Effector memory CD4-positive, alpha-beta T cell (primary cell): ENCODE measurements around the gene CALY.
A peak's percentile ranks its signal among the peaks of the same experiment; 100 is the strongest.
"Not testable (repeated sequence)": the region's sequence is repeated elsewhere in the genome, so short reads cannot be mapped to it uniquely, and the experiment has no call there.

Experiments
- DNase-seq, 3 donors: peaks; one replicate each; pipeline ENCODE4 v3.0.0-alpha.2; 2020
- H3K27ac ChIP-seq: 2 replicates; pipeline ENCODE4 v1.7.0; 2013; ENCODE audit warnings: mild to moderate bottlenecking, low read length, moderate library complexity; ENCODE audit not compliant: insufficient read depth, poor library complexity, severe bottlenecking
- H3K27me3 ChIP-seq: replicated peaks from 2 replicates; pipeline ENCODE4 v1.7.0; 2013; ENCODE audit warnings: mild to moderate bottlenecking, low read length; ENCODE audit not compliant: insufficient read depth, control insufficient read depth, poor library complexity, severe bottlenecking
- H3K36me3 ChIP-seq: 2 replicates; pipeline ENCODE4 v1.7.0; 2013; ENCODE audit warnings: mild to moderate bottlenecking, low read length, moderate library complexity; ENCODE audit not compliant: control insufficient read depth, insufficient read depth
- H3K4me1 ChIP-seq: 2 replicates; pipeline ENCODE4 v1.7.0; 2013; ENCODE audit warnings: low read length, mild to moderate bottlenecking; ENCODE audit not compliant: control insufficient read depth, insufficient read depth, poor library complexity, severe bottlenecking
- H3K4me3 ChIP-seq: 2 replicates; pipeline ENCODE4 v1.7.0; 2013; ENCODE audit warnings: low read length, low read depth, mild to moderate bottlenecking; ENCODE audit not compliant: insufficient read depth, poor library complexity, severe bottlenecking
- H3K9me3 ChIP-seq: 2 replicates; pipeline ENCODE4 v1.7.0; 2013; ENCODE audit warnings: mild to moderate bottlenecking, low read length, moderate library complexity; ENCODE audit not compliant: control insufficient read depth

The CALY gene

GRCh38 chr10:133377025-133377817 is 40.5 kb upstream of the CALY start:
- H3K4me3 ChIP-seq: no peak overlapping the region
- H3K36me3 ChIP-seq: no peaks in the 10 kb centered on the region
- H3K27me3 ChIP-seq: no peaks in the 10 kb centered on the region
- H3K27ac ChIP-seq: no peak overlapping the region
- peaks cover 17% of the 10 kb centered on the region for H3K4me1 ChIP-seq
- H3K9me3 ChIP-seq: no peaks in the 10 kb centered on the region
- DNase-seq: no peak

DNA sequence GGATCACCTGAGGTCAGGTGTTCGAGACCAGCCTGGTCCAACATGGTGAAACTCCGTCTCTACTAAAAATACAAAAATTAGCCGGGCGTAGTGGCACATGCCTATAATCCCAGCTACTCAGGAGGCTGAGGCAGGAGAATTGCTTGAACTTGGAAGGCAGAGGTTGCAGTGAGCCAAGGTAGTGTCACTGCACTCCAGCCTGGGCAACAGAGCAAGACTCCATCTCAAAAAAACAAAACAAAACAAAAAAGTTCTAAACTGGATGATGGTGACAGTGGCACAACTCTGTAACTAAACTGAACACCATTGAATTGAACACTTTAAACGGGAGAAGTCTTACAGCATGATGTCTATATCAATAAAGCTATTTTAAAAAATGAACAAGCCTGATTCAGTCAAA is 39.5 kb upstream of the CALY start:
- not testable (repeated sequence) for H3K27me3 ChIP-seq, H3K4me3 ChIP-seq, H3K36me3 ChIP-seq, DNase-seq, H3K9me3 ChIP-seq, H3K27ac ChIP-seq
- H3K4me1 ChIP-seq: peaks cover 20% of the 10 kb centered on the region

DNA sequence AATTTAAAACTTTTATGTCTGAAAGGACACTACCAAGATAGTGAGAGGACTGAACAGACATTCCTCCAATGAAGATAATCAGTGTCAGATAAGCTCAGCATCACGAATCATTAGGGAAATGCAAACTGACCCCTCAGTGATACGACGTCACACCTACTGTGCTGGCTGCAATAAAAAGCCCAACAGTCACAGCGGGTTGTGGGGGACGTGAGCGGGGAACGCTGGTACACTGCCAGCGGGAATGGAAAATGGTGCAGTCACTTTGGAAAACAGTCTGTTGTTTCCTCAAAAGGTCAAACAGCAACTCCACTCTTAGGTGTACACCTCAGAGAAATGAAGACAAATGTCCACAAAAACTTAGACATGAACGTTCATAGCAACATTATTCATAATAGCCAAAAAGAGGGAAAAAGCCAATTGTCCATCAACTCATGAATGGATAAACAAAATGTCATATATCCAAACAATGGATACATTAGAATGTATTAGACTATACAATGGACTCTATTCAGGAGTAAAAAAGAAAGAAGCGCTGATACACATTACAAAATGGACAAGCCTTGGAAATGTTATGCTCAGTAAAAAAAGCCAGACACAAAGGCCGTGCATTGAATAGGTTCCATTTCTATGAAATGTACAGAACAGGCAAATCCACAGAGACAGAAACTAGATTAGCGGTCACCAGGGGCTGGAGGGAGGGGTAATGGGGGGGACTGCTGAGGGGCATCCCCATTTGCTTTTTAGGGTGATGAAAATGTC is 38.8 kb upstream of the CALY start:
- no peaks in the 10 kb centered on the region for H3K27me3 ChIP-seq
- no peaks in the 10 kb centered on the region for H3K9me3 ChIP-seq
- no peak for DNase-seq
- H3K27ac ChIP-seq: no peak overlapping the region
- no peak overlapping the region for H3K4me3 ChIP-seq
- H3K36me3 ChIP-seq: peaks cover under 1% of the 10 kb centered on the region
- peaks cover 20% of the 10 kb centered on the region for H3K4me1 ChIP-seq

GRCh38 chr10:133373174-133374090 is 36.7 kb upstream of the CALY start, which contains the start of gene ECHS1:
TSS of gene ECHS1 (minus strand) at chr10:133373354. CDS start at chr10:133373333, 21 bp downstream.
- H3K27ac ChIP-seq: peak within 1 kb of the TSS; percentile 57
- H3K4me1 ChIP-seq: peaks cover 12% of the 10 kb centered on the region
- peak; percentile 78 to 89 (median 89) for DNase-seq
- no peaks in the 10 kb centered on the region for H3K9me3 ChIP-seq
- peak within 1 kb of the TSS; percentile 91 for H3K4me3 ChIP-seq
- peaks cover 20% of the 10 kb centered on the region for H3K36me3 ChIP-seq
- H3K27me3 ChIP-seq: no peaks in the 10 kb centered on the region

- Histone ChIP-seq H3K4me3 (no peak overlapping the region), H3K9me3 (no peaks in the 10 kb centered on the region), H3K36me3 (peaks cover 20% of the 10 kb centered on the region), H3K27me3 (no peaks in the 10 kb centered on the region), H3K4me1 (peaks cover 7% of the 10 kb centered on the region), H3K27ac (no peak overlapping the region)
- DNase-seq: no peak
Measured at GRCh38 chr10:133372507-133372906, 35.8 kb upstream of the CALY start.

DNA sequence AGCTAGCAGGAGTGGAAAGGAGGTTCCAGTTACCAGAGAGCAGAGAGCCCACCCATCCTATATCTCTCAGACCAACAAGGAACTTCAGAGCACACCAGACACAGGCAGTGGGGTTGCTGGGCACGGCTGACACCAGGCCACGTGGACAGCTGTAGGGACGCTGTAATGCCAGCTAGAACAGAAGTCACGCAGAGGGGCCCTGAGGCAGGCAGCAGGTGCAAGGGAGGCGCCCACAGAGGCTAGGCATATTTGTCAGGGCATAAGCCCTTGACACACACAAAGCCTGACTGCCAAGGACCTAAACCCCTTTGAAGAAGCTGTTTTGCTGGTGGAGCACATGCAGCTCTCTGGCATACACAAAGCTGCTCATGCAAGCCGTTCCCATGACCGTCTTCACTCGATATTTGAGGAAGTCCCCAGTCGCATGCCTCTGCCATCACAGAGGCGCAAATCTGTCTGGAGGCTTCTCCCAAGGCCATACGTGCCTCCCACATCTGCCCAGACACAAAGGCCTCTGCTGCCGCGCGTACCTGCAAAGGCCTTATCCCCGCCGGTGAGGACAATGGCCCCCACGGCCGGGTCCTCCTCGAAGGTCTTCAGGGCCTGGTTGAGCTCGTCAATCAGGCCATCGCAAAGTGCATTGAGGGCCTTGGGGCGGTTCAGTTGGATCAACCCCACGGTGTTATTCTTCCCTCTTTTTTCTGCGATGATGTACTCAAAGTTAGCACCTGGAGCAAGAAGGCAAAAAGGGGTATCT is 33.5 kb upstream of the CALY start:
- Histone ChIP-seq H3K27ac (no peak overlapping the region), H3K9me3 (no peaks in the 10 kb centered on the region), H3K4me1 (peaks cover 7% of the 10 kb centered on the region), H3K4me3 (no peak overlapping the region), H3K27me3 (no peaks in the 10 kb centered on the region), H3K36me3 (peaks cover 37% of the 10 kb centered on the region)
- no peak for DNase-seq

DNA sequence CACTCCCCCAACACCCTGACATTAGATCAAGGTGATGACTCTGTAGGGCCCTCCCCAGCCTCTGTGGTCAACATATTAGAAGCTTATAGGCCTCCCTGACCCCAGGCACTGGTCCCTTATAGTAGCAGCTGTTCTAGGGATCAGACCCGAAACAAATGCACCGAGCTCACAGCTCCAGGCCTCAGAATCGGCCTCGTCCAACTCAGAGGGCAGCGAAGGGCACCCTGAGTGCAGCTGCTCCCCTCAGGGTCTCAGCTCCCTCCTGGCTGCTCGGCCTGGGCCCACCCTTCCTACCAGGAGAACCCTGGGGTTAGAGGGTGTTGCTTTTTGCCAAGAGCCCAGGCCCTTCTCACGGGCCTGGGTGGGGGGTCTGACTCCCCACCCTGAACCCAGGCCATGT is 31.5 kb upstream of the CALY start:
- Histone ChIP-seq H3K27me3 (no peaks in the 10 kb centered on the region), H3K4me1 (peaks cover 7% of the 10 kb centered on the region), H3K27ac (no peak overlapping the region), H3K9me3 (no peaks in the 10 kb centered on the region), H3K4me3 (no peak overlapping the region), H3K36me3 (peaks cover 44% of the 10 kb centered on the region)
- no peak for DNase-seq

GRCh38 chr10:133367461-133367860 is 30.8 kb upstream of the CALY start:
- peaks cover 44% of the 10 kb centered on the region for H3K36me3 ChIP-seq
- DNase-seq, H3K4me3 ChIP-seq: not testable (repeated sequence)

GRCh38 chr10:133366751-133367150 is 30.1 kb upstream of the CALY start:
- DNase-seq: no peak
- no peaks in the 10 kb centered on the region for H3K27me3 ChIP-seq
- H3K27ac ChIP-seq: no peak overlapping the region
- no peak overlapping the region for H3K4me3 ChIP-seq
- H3K36me3 ChIP-seq: peaks cover 44% of the 10 kb centered on the region
- no peaks in the 10 kb centered on the region for H3K9me3 ChIP-seq
- no peaks in the 10 kb centered on the region for H3K4me1 ChIP-seq

More at GRCh38 chr10:133367461-133367860, 30.8 kb upstream of the CALY start:
- not testable (repeated sequence) for H3K27me3 ChIP-seq, H3K4me1 ChIP-seq, H3K9me3 ChIP-seq, H3K27ac ChIP-seq
